HAP-1 (cell line): ENCODE results near the gene GRIN3A.

Experiments
- DNase-seq, 2 experiments: peaks; one replicate each; pipeline ENCODE4 v3.0.0-alpha.2; 2016 to 2020; ENCODE audit warnings: low spot score in 2 of 2
- H3K27me3 ChIP-seq: fragments of 250-450 bp; sonication (Bioruptor Pico); 2 replicates; pipeline ENCODE4 v1.5.1; 2020; ENCODE audit warnings: low read depth, mild to moderate bottlenecking, moderate library complexity
- H3K36me3 ChIP-seq: fragments of 250-450 bp; sonication (Bioruptor Pico); replicated peaks from 2 replicates; pipeline ENCODE4 v1.5.1; 2020; ENCODE audit warnings: mild to moderate bottlenecking
- H3K4me1 ChIP-seq: fragments of 250-450 bp; sonication (Bioruptor Pico); 2 replicates; pipeline ENCODE4 v1.5.1; 2020; ENCODE audit warnings: mild to moderate bottlenecking
- H3K4me3 ChIP-seq: fragments of 250-450 bp; sonication (Bioruptor Pico); 2 replicates; pipeline ENCODE4 v1.5.1; 2020; ENCODE audit warnings: mild to moderate bottlenecking, moderate library complexity
- H3K9me3 ChIP-seq: fragments of 250-450 bp; sonication (Bioruptor Pico); 2 replicates; pipeline ENCODE4 v1.5.1; 2020; ENCODE audit warnings: mild to moderate bottlenecking, moderate library complexity
- in situ Hi-C: fragments of 300-500 bp; cut with MboI; formaldehyde crosslinking; loops from 3 replicates; pipeline ENCODE4 v1.14.3; 2020; ENCODE audit warnings: low sequenced_read_pairs, inconsistent platforms, mixed read lengths

GRIN3A gene

GRCh38 chr9:101683236-101683635 lies 55.2 kb downstream of the GRIN3A start:
- Histone ChIP-seq H3K36me3 (no peaks in the 10 kb centered on the region), H3K4me1 (no peaks in the 10 kb centered on the region), H3K4me3 (no peak overlapping the region), H3K27me3 (no peaks in the 10 kb centered on the region), H3K9me3 (no peaks in the 10 kb centered on the region)
- in situ Hi-C loops: no loop called here
- no peak for DNase-seq

GRCh38 chr9:101677861-101678260 lies 60.6 kb downstream of the GRIN3A start:
- H3K27me3 ChIP-seq: no peaks in the 10 kb centered on the region
- in situ Hi-C loops: no loop called here
- no peaks in the 10 kb centered on the region for H3K9me3 ChIP-seq
- no peak for DNase-seq
- no peak overlapping the region for H3K4me3 ChIP-seq
- no peaks in the 10 kb centered on the region for H3K4me1 ChIP-seq
- H3K36me3 ChIP-seq: no peaks in the 10 kb centered on the region

DNA sequence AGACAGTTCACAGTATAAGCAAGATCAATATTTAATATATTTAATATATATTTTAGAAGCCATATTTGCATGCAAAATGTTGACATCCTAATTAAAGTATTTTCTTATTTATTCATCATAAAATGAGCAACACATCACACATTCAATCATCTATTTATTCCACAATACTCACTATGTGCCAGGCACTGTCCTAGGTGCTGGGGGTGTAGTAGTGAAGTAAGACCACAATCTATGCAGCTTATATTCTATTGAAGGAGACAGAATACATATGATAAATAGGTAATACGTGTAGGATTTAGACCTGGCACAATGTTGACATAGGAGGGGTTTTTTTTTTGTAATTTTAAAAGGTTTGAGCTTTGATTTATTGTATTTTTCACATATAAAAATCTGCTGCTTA lies 63.1 kb downstream of the GRIN3A start:
- H3K9me3 ChIP-seq: no peaks in the 10 kb centered on the region
- H3K27me3 ChIP-seq: no peaks in the 10 kb centered on the region
- H3K4me3 ChIP-seq: no peak overlapping the region
- in situ Hi-C loops: no loop called here
- H3K36me3 ChIP-seq: no peaks in the 10 kb centered on the region
- peaks cover 5% of the 10 kb centered on the region; the same call in 1 of the 2 replicates for H3K4me1 ChIP-seq
- DNase-seq: no peak

- Histone ChIP-seq H3K36me3 (no peaks in the 10 kb centered on the region), H3K4me3 (no peak overlapping the region), H3K4me1 (peaks cover 5% of the 10 kb centered on the region), H3K27me3 (no peaks in the 10 kb centered on the region), H3K9me3 (no peaks in the 10 kb centered on the region)
- DNase-seq: no peak
- in situ Hi-C loops: no loop called here
Measured at GRCh38 chr9:101674165-101674564, 64.3 kb downstream of the GRIN3A start.

- H3K9me3 ChIP-seq: no peaks in the 10 kb centered on the region
- no peak for DNase-seq
- H3K4me3 ChIP-seq: no peak overlapping the region
- H3K36me3 ChIP-seq: no peaks in the 10 kb centered on the region
- in situ Hi-C loops: no loop called here
- H3K4me1 ChIP-seq: peaks cover 9% of the 10 kb centered on the region
- H3K27me3 ChIP-seq: no peaks in the 10 kb centered on the region
Measured at GRCh38 chr9:101673642-101674041, 64.8 kb downstream of the GRIN3A start.

DNA sequence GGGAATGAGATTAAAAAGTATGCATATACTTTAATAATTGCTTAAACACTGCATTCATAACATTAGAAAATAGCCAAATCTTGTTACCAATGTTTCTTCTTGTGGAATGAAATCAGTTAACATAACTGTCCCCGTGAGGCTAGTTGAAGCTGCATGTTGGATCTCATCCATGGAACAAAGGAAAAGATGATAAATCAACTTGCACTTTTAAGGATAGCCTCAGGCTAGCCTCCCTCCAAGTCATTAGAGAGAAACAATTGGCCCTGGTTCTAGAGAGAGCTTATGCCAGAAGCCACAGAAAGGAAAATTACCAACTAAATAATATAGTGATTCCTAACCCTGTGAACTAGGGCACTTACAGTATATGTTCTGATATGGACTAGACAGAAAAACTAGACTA lies 66.9 kb downstream of the GRIN3A start:
- Histone ChIP-seq H3K9me3 (no peaks in the 10 kb centered on the region), H3K36me3 (no peaks in the 10 kb centered on the region), H3K4me3 (no peak overlapping the region), H3K4me1 (peaks cover 18% of the 10 kb centered on the region), H3K27me3 (no peaks in the 10 kb centered on the region)
- DNase-seq: peak; percentile 20 to 40
- in situ Hi-C loops: no loop called here

DNA sequence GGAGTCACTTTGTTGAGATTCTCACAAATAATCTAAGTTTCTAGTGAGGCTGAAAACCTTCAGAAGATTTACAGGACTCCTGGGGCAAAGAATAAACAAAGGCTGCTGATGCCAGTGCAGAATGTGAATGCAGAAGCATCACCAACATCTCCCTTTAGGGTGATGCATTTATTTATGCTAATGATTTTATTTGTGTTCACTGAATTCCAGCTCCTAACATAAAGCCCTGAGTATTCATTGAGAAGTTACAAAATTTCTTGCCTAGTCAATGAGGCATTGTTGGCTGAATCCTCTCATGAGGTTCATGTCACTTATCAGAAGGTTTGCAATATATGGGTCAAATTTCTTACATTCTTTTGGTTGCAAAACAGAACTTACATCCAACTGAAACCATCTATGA lies 70.0 kb downstream of the GRIN3A start:
- Histone ChIP-seq H3K36me3 (no peaks in the 10 kb centered on the region), H3K9me3 (no peaks in the 10 kb centered on the region), H3K4me3 (no peak overlapping the region), H3K27me3 (no peaks in the 10 kb centered on the region), H3K4me1 (peaks cover 18% of the 10 kb centered on the region)
- in situ Hi-C loops: no loop called here
- peak; percentile 41 to 80 for DNase-seq

DNA sequence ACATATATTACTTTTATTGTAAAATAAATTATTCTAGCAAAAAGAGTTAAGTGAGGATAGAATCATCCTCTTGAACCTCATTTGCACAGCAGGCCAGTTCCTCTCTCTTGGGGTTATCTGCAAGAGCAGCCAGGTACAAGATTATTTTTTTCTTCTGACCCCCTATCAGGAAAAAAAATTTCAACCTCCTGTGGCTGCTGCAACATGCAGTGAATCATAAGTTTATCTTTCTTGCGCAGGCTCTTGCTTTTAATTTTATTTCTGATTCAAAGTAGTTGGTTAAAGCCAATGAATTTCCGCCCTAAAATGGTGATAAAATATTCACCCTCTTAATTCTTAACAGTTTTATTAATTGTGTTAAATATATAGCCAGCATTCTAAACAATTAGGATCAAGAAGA lies 74.0 kb downstream of the GRIN3A start:
- H3K4me3 ChIP-seq: no peak overlapping the region
- no peaks in the 10 kb centered on the region for H3K27me3 ChIP-seq
- in situ Hi-C loops: no loop called here
- DNase-seq: no peak
- H3K36me3 ChIP-seq: no peaks in the 10 kb centered on the region
- peaks cover 13% of the 10 kb centered on the region for H3K4me1 ChIP-seq
- H3K9me3 ChIP-seq: no peaks in the 10 kb centered on the region

DNA sequence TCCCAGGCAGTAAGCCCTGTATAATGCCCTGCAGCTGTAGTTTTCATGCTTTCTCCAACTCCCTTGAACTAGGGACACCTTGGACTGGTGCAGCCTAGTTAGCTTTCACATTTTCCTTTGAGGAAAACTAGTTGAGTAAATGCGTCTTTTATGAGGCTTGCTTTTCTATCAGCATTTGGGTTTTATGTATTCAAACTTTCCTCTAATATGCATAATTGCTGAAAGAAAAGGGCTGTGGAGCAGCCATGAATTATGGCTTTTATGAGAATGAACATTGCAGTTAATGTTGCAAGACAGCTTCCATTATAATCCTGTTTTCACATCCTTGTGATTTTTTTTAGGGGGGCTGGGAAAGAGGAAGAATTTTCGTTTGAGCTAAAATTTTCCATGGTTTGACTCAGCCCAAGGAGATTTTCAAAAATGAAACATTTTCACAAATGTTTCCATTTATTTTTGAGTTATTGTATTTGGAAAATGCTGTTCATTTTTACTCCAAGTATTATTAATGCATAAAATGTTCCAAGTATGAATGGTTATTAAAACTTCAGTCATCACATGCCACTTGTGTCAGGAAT lies 85.8 kb downstream of the GRIN3A start:
- Histone ChIP-seq H3K4me1 (peaks cover 21% of the 10 kb centered on the region), H3K27me3 (no peaks in the 10 kb centered on the region), H3K36me3 (no peaks in the 10 kb centered on the region), H3K4me3 (no peak overlapping the region), H3K9me3 (no peaks in the 10 kb centered on the region)
- in situ Hi-C loops: no loop called here
- peak; percentile 52 to 85 for DNase-seq

DNA sequence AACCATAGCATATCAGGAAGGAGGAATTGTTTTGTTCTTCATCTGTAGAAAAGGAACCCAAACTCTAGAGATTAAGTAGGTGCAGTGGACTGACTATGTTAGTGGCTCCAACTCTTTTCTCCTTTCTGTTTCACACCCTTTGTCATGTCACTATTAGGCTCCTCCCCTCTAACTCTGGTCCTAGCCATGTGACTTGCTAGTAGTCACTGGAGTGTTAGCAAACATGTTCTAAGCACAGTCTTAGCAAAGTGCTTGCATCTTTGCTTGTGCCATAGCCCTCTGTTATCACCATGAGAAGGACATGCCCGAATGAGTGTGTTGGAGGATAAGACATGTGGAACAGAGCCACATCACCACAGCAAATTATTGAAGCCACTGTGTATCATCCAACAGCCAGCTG lies 88.3 kb downstream of the GRIN3A start:
- in situ Hi-C loops: no loop called here
- Histone ChIP-seq H3K36me3 (no peaks in the 10 kb centered on the region), H3K9me3 (no peaks in the 10 kb centered on the region), H3K27me3 (no peaks in the 10 kb centered on the region), H3K4me3 (no peak overlapping the region), H3K4me1 (peaks cover 20% of the 10 kb centered on the region)
- no peak for DNase-seq

DNA sequence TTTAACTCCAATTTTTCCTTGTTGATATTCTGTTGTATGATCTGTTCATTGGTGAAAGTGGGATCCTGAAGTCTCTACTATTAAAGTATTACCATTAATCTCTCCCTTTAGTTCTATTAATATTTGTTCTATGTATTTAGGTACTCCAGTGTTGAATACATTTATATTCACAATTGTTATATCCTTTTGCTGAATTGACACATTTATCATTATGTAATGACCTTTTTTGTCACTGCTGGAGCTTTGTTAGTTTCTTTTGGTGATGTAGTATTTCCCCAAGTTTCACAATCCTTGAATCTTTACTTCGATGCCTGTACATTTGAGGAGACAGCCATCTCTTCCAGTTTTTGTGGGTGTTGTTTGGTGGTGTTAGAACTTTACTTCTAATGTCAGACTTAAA lies 90.0 kb downstream of the GRIN3A start:
- in situ Hi-C loops: no loop called here
- Histone ChIP-seq H3K4me3 (no peak overlapping the region), H3K36me3 (no peaks in the 10 kb centered on the region), H3K27me3 (no peaks in the 10 kb centered on the region), H3K4me1 (peaks cover 15% of the 10 kb centered on the region), H3K9me3 (no peaks in the 10 kb centered on the region)
- DNase-seq: no peak

DNA sequence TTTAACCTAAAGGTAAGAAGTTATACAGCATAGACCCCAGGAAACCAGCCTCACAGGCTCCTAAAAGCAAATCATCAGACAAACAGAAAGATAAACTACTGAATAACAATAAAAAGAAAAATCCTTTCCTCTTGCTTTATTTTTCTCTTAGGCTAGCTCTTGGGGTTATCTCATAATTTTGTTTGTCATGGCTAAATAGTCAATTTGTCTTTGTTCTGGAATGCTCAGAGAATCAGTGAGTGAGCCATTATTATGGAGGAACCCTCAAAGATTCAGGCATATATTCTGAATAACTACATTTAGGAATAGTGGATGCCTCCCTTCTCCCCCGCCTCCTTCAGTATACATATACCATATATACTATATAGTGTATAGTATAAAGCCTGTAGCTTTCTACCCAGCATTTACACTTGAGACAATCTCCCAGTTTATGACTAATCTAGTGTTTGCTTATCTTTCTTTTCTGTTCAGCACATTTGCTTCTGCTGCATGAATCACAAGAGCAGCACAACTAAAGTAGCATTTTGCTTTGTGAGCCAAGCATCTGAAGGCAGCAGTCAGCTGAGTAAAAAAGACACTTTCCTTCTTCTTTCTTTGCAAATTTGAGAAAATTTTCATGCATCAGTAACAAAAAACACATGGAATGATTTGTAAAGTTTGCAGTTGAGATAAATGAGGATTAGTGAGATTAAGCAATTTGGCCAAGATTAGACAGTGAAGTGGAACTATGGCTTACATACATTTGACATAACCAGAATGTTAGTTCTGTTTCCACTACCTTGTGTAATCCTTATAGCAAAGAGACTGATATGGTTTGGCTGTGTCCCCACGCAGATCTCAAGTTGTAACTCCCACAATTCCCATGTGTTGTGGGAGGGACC lies 98.4 kb downstream of the GRIN3A start:
- in situ Hi-C loops: no loop called here
- no peaks in the 10 kb centered on the region; the same call in 1 of the 2 replicates for H3K9me3 ChIP-seq
- no peak overlapping the region for H3K4me3 ChIP-seq
- no peaks in the 10 kb centered on the region for H3K4me1 ChIP-seq
- H3K27me3 ChIP-seq: no peaks in the 10 kb centered on the region; the same call in 1 of the 2 replicates
- no peak for DNase-seq
- no peaks in the 10 kb centered on the region for H3K36me3 ChIP-seq

DNA sequence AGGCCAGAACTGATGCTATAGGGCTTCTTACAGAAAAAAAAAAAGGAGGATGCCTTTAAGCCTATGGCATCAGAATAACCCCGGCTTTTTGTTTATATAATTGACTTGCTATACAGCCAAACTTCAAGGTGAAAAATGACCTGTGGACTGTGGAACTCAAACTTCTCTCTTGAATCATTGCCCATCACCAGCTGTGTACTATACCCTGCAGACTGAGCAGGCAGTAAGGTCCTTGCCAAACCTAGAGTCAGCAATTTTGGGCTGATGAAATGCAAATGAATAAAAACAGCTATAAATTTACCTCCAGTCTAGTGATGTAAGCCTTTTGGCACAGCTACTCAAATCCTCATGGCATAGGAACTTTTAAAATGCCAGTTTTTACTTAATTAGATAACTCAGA lies 99.1 kb downstream of the GRIN3A start:
- Histone ChIP-seq H3K9me3 (no peaks in the 10 kb centered on the region; the same call in 1 of the 2 replicates), H3K27me3 (no peaks in the 10 kb centered on the region; the same call in 1 of the 2 replicates), H3K36me3 (no peaks in the 10 kb centered on the region), H3K4me1 (no peaks in the 10 kb centered on the region), H3K4me3 (no peak overlapping the region)
- in situ Hi-C loops: no loop called here
- DNase-seq: no peak

GRCh38 chr9:101636247-101636646 lies 102.2 kb downstream of the GRIN3A start:
- H3K4me1 ChIP-seq: no peaks in the 10 kb centered on the region
- H3K4me3 ChIP-seq: no peak overlapping the region
- no peaks in the 10 kb centered on the region; the same call in 1 of the 2 replicates for H3K9me3 ChIP-seq
- no peaks in the 10 kb centered on the region; the same call in 1 of the 2 replicates for H3K27me3 ChIP-seq
- in situ Hi-C loops: no loop called here
- no peak for DNase-seq
- H3K36me3 ChIP-seq: no peaks in the 10 kb centered on the region
